Smooth muscle cell of the brain vasculature (primary cell): Measurements from ENCODE around the gene DBP.
"Not testable (repeated sequence)": the region's sequence is repeated elsewhere in the genome, so short reads cannot be mapped to it uniquely, and the experiment has no call there.

ENCODE experiments used
- DNase-seq: peaks from one replicate; pipeline ENCODE4 v3.0.0-alpha.2; 2012; ENCODE audit warnings: low read depth, low spot score

The DBP gene

GRCh38 chr19:48636859-48637448, at the start of gene DBP:
Gene DBP (minus strand): TSS chr19:48637379. CDS start chr19:48636994, 385 bp downstream.
- DNase-seq: no peak

GRCh38 chr19:48686637-48687036, 49.5 kb upstream of the DBP start:
- DNase-seq: not testable (repeated sequence)

GRCh38 chr19:48686088-48686487, 48.9 kb upstream of the DBP start:
- DNase-seq: no peak

DNA sequence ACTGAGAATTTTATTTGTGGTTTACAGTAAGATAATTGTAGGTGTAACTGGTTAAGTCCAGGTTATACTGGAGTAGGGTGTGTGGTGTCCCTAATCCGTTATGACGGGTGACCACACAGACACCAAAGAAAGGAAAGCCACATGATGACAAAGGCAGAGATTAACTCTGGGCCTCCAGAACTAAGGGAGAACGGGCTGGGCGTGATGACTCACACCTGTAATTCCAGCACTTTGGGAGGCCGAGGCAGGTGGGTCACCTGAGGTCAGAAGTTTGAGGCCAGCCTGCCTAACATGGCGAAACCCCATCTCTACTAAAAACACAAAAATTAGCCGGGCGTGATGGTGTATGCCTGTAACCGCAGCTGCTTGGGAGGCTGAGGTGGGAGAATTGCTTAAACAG, 48.4 kb upstream of the DBP start:
- no peak for DNase-seq

DNA sequence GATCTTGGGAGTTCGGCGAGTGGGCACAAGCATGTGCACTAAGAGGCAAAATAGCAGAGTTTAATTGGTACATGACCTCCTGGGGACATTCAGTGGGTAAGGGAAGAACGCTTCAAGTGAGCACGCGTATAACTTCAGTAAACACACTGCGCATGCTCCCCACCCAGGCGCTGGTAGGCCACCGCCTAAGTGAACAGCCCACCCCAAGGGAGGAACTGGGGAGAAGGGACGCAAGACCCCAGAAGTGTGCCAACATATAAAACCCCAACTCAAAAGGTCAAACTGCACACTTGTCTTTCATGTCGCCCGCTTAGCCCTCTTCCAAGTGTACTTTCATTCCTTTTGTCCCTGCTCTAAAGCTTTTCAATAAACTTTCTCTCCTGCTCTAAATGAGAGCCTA, 46.2 kb upstream of the DBP start:
- no peak for DNase-seq

- DNase-seq: no peak
These were observed 43.9 kb upstream of the DBP start for GRCh38 chr19:48681127-48681470.

DNA sequence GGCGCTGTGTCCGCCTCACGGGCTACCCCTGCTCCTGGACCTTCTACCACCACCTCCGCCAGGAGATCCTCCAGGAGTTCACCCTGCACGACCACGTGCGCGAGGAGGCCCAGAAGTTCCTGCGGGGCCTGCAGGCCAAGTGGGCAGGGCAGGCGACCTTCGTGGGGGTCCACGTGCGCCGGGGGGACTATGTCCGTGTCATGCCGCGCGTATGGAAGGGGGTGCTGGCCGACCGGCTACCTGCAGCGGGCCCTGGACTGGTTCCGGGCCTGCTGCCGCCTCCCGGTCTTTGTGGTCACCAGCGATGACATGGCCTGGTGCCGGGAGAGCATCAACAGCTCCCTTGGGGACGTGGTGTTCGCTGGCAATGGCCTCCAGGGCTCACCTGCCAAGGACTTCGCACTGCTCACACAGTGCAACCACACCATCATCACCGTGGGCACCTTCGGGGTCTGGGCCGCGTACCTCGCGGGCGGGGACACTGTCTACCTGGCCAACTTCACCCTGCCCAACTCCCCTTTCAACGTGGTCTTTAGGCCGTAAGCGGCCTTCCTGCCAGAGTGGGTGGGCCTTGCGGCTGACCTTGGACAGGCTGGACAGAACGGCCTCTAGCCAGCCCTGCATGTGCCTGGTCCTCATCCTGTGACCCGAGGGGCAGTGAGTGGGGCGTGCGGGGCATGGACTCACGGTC, 43.4 kb upstream of the DBP start:
- DNase-seq: no peak

GRCh38 chr19:48680006-48680405, 42.8 kb upstream of the DBP start:
- not testable (repeated sequence) for DNase-seq

GRCh38 chr19:48678201-48678600, 41.0 kb upstream of the DBP start:
- DNase-seq: no peak

DNA sequence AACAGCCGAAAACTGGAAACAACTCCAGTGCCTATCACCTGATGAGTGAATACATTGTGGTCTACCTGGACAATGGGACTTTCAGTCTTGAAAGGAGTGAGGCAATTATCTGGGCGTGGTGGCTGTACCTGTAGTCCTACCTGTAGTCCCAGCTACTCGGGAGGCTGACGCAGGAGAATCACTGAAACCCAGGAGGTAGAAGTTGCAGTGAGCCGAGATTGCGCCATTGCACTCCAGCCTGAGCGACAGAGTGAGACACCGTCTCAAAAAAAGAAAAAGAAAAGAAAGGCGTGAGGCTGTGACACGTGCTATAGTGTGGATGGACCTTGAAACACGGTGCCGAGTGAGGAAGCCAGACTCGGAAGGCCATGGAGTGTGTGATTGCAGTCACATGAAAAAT, 39.7 kb upstream of the DBP start:
- no peak for DNase-seq

DNA sequence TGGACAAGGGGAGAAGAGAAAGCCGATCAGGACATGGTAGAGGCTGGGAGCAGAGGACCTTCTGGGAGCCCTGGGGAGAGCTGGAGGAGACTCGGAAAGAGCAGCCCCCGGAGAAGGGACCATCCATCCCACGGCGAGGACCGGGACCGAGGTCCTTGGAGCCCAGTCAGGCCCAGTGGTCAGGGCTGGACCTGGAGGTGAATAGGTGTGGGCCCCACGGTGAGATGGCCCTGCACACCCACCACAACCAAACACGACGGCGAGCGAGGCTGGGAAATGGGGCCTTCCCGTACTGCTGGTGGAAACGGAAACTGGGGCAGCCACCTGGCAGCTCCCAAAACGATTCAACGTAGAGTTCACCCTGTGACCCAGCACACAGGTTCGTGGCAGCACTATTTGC, 39.3 kb upstream of the DBP start:
- no peak for DNase-seq

- DNase-seq: peak; percentile 57
These were observed 38.0 kb upstream of the DBP start for GRCh38 chr19:48674921-48675824.

DNA sequence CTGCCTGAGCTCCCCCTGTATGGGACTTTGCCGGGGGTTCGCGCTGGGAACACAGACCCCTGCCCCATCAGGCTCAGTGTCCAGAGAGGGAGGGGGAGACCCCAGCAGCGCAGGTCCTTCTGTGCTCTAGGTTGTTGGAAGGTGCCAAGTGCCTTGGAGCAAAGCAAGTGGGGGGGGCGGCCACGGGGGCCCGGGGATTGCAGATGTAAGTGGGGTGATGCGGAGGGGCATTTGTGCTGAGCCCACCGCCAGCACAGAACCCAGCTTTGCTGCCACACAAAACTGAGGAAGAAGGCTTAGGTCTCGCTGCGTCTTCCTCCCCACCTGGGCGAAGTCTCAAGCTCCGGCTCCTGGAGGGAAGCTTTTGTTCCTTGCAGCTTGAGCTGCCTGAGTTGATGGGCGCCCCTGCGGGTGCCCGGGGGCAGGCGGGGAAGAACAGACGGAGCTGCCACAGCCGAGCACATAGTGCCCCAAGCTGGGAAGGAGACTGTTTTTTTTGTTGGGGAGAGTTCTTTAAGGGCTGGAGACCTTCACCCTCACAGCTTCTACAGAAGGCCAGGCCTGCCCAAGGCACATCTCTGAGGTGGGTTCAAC, 37.1 kb upstream of the DBP start:
- DNase-seq: no peak

DNA sequence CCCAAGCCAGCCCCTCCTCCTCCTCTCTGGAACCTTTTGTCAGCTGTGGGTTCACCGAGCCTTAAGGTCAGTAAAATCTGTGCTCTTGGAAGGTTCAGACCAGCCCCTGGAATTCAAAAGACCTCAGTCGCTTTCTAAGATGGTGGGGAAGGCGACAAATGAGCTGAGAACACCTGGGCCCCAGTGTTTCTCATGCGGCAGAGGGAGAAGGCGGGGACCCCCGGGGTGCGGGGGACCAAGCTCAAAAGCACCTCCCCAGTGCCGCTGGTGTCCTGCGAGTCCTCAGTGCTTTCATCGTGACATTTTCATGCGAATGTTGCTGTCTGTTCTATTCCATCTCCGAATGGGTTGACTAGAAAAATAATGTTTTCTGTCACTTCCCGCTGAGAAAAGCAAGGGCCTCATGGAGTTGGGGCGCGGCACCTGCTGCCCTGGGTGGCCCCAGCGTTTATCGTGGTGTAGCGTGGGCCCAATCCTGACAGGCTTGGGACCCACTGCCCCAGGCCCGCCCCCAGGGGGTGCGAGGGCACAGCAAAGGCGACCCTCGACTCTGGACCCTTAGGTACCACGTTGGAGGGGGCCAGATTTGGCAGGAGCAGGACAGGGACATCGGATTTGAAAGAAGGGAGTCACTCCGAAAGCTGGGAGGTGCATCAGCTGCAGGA, 36.4 kb upstream of the DBP start:
- DNase-seq: no peak

DNA sequence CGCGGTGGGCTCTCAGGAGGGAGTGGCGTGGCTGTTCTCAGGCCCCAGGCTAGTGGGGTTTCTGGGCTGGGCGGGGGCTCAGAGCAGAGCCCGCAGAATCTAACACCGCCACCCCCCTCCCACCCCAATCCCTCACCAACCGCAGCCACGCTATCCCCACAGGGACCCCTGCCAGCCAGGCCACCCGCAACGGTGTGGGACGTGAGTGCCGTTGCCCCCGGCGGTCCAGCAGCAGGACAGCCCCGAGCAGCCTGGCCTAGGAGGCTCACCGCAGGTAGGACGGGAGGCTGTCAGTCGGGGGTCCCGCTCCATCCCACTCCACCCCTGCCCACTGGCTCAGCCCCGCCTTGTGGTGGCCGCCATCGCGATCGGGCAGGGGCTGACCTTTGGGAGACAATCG, 35.8 kb upstream of the DBP start, which contains the start of gene NTN5:
Gene NTN5 (minus strand): TSS at position 24 of the 400 bp plus-strand sequence. CDS start 2,031 bp downstream, outside the sequence.
- DNase-seq: no peak

DNA sequence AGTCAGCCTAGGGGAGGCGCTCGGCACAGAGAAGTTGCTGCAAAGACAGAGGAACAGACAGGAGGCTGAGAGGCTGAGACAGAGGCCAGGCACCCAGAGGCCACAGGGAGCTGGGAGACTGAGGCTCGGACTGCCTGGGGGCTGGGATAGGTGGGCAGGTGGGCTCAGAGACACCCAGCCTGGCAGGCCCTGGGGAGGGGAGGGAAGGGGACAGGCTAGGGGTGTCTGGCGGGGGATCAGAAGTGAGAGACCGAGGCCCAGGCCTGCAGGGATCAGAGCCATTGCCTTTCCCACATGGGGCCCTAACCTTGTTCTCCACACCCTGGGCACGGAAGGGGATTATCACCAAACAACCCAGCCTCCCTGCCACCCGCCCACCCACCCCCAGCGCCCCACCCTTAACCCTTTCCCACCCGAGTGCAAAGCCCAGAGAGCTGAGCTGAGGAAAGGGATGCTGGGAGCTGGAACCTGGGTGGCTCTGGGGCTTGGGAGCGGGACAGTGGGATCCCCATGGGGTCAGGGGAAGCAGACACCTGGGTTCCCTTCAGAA, 34.3 kb upstream of the DBP start:
- no peak for DNase-seq

DNA sequence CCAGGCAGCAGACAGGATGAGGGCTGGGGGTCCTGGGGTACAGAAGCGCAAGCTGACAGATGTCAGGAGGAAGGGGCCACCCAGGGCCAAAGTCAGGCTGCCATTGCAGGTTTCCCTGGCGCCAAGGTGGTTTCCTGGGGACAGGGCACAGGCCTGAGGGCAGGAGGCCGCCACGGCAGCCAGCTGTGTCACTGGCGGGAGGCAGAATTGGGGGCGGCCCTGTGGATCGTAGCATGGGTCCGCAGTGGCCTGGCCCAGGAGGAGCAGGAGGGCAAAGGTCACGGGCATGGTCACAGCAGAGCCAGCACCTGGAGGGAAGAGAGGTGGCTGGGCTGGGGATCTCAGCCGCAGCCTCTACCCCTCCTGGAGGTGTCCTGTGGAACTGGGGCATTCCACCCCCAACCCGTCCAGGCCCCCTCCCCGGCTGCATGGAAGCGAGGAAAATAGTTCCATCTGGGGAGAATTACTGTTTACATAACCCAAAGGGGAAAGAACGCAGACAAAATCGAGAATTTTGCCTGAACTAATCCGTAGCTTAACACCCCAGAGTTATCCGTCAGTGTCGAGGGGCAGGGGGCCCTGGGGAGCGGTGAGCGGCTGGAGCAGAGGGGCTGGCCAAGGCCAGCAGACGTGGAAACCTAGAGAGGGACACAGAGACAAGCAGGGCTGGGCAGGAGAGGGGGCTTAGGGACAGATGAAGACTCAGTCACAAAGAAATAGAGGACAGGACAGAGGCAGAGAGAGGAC, 33.7 kb upstream of the DBP start:
- DNase-seq: no peak

GRCh38 chr19:48669903-48670668, 32.9 kb upstream of the DBP start:
- no peak for DNase-seq

DNA sequence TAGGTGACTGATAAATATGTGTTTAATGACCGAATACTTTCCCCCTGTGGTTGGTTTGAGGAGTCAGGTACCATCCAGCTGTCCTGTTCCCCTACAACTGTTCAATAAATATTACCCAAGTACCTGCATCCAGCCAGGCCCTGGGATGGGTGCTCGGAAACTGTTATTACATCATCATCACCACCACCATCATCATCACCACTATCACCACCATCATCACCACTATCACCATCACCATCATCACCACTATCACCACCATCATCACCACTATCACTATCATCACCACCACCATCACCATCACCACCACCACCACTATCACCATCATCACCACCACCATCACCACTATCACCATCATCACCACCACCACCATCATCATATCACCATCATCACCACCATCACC, 31.6 kb upstream of the DBP start:
- no peak for DNase-seq

DNA sequence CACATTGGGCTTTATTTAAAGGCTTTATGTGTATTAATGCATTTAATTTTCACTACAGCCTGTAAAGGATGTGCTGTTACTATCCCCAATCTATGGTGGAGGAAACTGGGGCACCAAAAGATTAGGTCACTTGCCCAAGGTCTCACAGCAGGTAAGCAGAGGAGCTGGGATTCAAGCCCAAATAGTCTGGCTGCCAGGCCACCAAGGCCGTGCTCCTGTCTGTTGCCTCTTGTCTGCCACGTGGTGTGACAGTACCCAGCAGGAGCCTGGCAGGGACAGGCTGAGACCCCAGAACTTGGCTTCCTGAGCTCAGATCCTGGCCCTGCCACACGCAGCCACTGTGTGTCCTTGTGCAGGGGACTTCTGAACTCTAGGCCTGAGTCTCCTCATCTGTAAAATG, 31.2 kb upstream of the DBP start:
- DNase-seq: no peak
